ENCODE measurements around the gene ZFYVE9.
A peak's percentile ranks its signal among the peaks of the same experiment; 100 is the strongest.

The ZFYVE9 gene

GRCh38 chr1:52294580-52294979, 152.7 kb downstream of the ZFYVE9 start:
- TF ChIP-seq ZFX (IDR thresholded peaks at IDR 0.05; ENCODE audit: borderline replicate concordance), result no peak
- no peak for TF ChIP-seq CTCF (IDR thresholded peaks at IDR 0.05)

GRCh38 chr1:52296345-52296744, 154.5 kb downstream of the ZFYVE9 start:
- TF ChIP-seq ZFX (IDR thresholded peaks at IDR 0.05; ENCODE audit: borderline replicate concordance) (no peak), CTCF (IDR thresholded peaks at IDR 0.05) (peak; percentile 80)
- H3K27ac ChIP-seq, result no peak overlapping the region

More at GRCh38 chr1:52294580-52294979, 152.7 kb downstream of the ZFYVE9 start:
- no peak overlapping the region for H3K27ac ChIP-seq

GRCh38 chr1:52305417-52306226, 163.7 kb downstream of the ZFYVE9 start:
- TF ChIP-seq CTCF (IDR thresholded peaks at IDR 0.05) (no peak), ZFX (IDR thresholded peaks at IDR 0.05; ENCODE audit: borderline replicate concordance) (no peak)
- no peak overlapping the region for H3K27ac ChIP-seq

GRCh38 chr1:52306227-52307006, 164.5 kb downstream of the ZFYVE9 start:
- no peak overlapping the region for H3K27ac ChIP-seq

GRCh38 chr1:52321061-52321460, 179.2 kb downstream of the ZFYVE9 start:
- TF ChIP-seq ZFX (IDR thresholded peaks at IDR 0.05; ENCODE audit: borderline replicate concordance) (no peak), CTCF (IDR thresholded peaks at IDR 0.05) (no peak)
- no peak overlapping the region for H3K27ac ChIP-seq

More at GRCh38 chr1:52306227-52307006, 164.5 kb downstream of the ZFYVE9 start:
- no peak for TF ChIP-seq CTCF (IDR thresholded peaks at IDR 0.05)
- no peak for TF ChIP-seq ZFX (IDR thresholded peaks at IDR 0.05; ENCODE audit: borderline replicate concordance)

GRCh38 chr1:52323731-52324130, 181.8 kb downstream of the ZFYVE9 start:
- TF ChIP-seq CTCF (IDR thresholded peaks at IDR 0.05), result no peak
- no peak for TF ChIP-seq ZFX (IDR thresholded peaks at IDR 0.05; ENCODE audit: borderline replicate concordance)
- H3K27ac ChIP-seq, result no peak overlapping the region

- no peak overlapping the region for H3K27ac ChIP-seq
- TF ChIP-seq ZFX (IDR thresholded peaks at IDR 0.05; ENCODE audit: borderline replicate concordance) (no peak), CTCF (IDR thresholded peaks at IDR 0.05) (no peak)
These were observed 183.9 kb downstream of the ZFYVE9 start for GRCh38 chr1:52325786-52326185.

All from 22Rv1 (cell line).